CD4-positive, alpha-beta T cell treated with Interleukin-15 for 1 hour (primary cell): ENCODE data around the gene TP73.
A peak's percentile ranks its signal among the peaks of the same experiment; 100 is the strongest.

Experiments used
- DNase-seq: peaks from one replicate; pipeline ENCODE4 v3.0.0-alpha.2; 2020

Gene TP73

DNA sequence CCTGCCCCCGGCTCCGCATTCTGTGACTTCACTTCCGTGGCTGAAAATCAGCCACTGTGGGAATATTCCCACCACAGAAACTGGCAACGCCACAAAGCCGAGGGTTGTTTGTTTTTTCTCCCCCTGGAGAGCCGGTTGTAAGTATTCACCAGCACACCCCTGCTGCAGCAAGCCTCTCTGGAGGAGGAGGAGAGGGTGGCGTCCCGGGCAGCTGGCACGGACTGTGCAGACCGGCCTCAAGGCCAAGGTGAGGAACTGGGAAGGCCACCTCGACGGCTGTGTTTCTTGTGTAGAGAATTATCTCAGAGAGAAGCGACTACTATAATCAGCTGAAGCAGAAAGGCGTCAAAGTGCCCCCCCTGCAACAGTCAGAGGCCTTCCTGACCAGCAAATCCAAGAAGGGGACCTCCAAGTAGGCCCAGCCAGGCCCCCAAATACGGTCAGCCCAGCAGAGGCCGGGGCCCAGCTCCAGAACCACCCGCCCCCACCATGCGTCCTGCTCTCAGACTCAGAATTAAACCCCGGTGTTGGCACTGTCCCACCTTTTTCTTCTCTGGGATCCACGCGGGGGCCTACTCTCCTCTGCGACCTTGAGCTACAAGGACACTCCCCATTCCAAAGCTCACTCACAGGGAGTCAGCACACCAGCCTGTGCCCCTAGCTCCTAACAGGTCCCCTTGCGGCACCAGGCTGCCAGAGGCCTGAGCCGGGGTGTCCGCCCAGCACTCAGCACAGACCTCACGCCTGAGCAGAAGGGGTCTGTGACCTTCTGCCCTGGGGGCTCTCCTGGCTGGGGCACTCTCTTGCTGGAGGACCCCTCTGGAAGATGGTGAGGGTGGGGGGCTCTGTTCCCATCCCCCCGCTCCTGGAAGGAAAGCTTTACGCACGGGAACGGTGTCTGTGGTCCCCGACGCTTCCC lies 119.1 kb downstream of the TP73 start:
- no peak for DNase-seq

DNA sequence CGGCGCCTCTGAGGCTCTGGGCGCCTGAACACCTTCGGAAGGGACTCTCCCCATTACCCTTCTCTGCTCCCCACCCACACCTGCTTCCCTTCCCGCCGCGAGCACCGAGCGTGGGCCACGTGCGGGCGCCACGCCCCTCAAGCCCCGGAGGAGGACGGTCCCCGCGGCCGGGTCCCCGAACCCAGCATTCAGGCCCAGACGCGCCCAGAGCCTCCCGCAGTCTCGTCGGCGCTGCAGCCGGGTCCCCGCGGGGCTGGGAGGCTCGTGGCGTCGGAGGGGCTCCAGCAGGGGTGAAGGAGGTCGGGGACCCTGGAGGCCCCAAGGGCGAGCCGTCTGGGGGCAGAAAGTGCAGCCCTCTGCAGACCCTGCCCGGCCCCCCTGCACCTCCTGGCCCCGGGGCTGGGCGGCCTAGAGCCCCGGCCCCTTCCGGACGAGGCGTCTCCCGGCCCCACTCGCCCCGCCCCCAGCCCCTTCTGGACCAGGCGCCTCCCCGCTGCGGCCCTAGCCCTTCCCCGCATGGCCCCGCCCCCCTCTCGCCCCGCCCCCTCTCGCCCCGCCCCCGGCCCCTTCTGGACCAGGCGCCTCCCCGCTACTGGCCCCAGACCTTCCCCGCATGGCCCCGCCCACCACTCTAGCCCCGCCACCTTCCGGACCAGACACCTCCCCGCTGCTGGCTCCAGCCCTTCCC lies 119.9 kb downstream of the TP73 start:
- peak; percentile 94 for DNase-seq

DNA sequence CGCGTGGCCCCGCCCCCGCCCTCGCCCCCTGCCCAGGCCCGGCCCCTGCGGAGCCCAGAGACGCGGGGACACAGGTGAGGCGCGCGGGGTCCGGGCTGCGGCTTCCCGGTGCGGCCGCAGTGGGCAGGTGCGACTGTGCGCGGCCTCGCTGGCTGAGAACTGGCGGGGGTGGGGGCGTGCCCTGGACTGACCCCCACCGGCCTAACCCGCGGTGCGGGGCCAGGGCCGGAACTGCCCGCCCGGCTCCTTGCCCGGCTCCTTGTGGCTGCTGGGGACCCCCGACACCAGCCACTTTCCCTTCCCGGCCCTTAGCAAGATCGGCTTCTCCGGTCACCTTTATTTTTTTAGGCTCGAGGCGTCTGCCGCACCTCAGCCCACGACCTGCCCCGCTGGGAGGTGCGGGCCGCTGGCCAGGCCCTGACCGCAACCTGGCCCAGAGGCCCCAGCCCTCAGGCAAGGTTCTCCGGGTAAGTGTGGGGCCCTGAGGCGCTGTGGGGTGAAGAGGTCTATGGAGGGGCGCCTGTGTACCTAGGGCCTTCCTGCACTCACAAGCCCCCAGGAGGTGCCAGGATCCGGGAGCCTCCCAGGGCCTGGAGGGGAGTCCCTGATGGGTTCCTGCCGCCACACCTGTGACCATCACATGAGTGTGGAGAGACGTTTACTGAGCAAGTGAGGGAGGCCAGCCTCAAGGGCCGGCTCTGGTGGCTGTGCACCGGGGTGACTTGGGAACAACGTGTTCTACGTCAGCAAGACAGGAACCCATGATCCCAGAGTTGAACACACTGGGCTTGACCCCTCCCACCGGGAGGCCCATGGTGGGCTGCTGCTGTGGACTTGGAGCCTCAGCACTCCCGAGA lies 120.6 kb downstream of the TP73 start, which contains the start of gene SMIM1:
Gene SMIM1 (plus strand): TSS at position 35 of the 857 bp plus-strand sequence. CDS start 2,625 bp downstream, outside the sequence.
- DNase-seq = no peak

DNA sequence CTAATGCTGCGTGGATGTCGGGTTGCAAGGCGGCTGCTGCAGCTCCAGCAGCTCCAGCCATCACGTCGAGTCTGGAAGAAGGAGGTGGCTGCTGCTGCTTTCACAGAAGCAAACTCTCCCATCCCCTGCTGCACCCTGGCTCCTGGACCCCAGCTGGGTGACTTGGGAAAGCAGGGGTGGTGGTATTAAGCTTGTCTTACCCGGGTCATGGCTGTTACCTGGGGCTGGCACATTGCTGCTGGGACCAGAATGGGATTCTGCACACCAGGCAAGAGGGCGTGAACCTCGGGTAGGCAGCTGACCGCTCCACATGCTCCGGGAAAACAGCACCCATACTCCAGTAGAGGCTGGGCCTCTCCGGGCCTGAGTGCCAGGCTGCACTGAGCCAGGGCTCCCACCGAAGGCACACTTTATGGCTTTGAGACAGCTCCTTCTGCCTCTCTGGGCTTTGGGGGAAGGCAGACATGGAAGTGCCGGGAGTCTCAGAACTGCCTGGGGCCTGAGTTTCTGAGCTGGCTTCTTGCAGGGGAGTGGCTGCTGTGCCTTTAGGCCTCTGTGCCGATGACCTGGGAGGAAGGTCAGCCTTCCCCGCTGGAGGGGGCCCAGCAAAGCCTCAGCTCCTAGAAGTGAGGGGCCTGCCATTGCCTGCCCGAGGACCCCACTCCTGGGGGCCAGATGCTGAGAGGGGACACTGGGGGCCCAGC lies 121.4 kb downstream of the TP73 start:
- no peak for DNase-seq

DNA sequence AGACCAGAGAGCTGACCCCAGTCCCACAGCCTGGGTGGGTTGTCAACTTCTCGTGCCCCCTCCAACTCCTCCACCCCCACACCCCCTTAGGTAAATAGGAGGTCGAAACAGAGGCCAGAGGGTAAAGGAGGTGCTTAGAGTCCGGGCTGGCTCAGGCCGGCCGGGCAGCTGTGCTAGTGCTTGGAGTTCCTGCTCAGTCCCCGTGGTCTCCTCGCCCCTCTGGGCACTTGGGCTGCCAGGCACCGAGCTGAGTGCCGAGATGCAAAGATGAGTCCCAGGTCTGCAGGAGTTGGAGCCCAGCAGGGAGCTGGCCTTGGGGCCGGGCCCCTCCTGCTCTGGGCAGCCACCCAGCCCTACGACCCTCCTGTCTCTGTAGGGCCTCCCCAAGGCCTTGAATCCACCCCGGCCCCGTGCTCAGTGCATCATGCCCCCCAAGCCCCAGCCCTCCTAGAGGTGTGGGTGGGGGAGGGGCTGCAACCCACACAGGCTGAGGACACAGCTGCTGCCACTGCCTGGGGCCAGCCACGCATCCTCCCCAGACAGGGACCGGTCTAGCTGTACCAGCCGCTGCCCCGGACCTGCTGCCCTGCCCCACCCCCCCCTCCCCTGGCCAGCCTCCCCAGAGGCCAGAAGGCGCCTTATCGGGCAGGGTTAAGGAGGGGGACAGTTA lies 122.1 kb downstream of the TP73 start:
- no peak for DNase-seq

DNA sequence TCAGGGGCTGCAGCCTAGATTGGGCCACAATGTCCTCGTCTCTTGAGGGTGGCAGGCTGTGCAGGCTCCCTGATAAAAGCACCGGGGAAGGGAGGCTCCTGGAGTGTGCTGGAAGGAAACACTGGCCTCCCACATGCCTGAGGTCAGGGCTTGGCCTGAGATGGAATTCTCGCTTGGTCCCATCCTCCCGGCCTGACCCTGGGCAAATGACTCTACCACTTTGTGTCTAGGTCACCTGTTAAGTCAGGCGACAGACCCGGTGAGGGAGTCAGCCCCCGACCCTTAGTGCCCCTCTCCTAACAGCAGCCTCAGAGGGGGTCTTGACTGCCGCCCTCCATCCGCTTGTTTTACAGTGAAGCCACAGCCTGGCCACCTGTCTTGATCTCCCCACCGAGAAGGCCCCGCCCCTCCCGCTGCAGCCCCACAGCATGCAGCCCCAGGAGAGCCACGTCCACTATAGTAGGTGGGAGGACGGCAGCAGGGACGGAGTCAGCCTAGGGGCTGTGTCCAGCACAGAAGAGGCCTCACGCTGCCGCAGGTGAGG lies 122.7 kb downstream of the TP73 start:
- DNase-seq = no peak

DNA sequence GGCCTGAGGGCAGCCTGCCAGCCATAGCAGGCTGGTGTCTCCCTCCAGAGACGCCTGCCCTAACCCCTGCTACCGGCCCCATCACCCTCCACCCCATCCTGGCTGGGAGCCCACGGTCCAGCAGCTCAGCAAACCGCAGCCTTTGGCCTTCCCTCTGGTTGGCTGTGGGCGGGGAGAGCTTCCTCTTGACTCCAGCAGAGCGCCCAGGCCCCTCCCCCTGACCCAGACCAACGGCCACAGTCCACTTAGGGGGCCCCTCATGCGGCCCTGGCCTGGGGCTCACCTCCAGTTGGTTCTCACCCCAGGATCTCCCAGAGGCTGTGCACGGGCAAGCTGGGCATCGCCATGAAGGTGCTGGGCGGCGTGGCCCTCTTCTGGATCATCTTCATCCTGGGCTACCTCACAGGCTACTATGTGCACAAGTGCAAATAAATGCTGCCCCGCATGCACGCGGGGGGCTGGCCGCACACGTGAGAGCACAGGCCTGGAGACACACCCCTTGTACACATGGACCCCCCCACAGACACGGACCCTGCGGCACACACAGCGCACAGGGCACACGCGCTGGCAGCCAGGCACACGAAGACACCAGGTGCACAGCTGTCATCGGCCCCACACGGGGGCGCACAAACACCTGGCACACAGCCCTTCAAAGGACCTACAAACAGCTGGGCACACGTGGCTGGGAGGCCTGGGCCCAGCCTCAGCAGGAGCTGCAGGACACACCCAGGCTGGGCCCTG lies 123.3 kb downstream of the TP73 start:
- DNase-seq = peak; percentile 56

DNA sequence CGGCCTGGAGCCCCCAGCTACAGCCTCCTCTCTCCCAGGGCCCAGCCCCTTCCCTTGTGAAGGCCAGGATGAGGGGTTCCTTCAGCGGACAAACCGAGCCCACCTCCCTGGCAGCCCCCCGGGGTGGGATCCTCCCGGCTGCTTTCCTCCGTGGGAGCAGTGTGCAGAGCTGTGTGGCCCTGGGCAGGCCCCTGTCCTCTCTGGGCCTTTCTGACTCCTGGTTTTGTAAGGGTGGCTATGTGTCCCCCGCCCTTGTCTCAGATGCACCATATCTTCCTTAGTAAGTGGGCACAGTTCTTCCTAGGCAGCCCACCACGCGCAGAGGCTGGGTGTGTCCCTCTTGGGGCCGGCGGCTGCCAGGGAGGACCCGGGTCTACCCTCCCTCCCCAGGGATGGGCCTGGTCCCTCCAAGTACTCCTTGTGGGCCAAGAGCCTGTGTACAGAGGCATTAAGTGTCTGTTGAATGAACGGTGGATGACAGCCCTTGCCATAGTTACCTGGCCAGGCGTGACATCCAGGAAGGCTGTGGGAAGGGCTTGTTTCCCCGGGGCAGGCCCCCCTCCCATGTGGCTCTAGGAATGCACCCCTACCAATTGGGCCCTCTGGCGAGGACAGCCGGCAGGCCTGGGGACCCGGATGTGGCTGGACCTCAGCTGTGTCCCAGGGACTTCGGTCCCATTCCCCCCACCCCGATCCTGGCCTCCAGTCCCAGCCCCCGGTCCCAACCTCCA lies 124.1 kb downstream of the TP73 start:
- DNase-seq = no peak

DNA sequence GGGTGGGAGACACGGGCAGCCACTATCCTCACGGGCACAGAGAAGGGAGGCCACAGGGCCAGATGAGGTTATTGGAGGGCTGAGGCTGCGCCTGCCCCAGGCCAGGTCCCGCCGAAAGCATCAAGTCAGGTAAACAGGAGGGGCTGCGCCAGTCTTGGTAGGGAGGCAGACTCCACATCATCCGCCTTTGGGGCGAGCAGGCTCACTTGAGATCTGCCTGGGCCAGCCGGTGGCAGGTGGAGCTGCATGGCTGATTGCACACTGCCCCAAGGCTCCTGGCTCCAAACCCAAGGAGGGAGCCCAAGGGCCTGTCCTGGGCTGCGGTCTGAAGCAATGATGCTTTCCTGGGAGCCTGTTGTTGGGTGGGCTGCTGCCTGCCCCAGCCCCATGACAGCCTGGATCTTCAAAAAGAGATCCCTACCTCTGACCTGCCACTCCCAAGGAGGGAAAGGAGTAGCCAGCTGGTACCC lies 124.8 kb downstream of the TP73 start:
- DNase-seq = no peak

DNA sequence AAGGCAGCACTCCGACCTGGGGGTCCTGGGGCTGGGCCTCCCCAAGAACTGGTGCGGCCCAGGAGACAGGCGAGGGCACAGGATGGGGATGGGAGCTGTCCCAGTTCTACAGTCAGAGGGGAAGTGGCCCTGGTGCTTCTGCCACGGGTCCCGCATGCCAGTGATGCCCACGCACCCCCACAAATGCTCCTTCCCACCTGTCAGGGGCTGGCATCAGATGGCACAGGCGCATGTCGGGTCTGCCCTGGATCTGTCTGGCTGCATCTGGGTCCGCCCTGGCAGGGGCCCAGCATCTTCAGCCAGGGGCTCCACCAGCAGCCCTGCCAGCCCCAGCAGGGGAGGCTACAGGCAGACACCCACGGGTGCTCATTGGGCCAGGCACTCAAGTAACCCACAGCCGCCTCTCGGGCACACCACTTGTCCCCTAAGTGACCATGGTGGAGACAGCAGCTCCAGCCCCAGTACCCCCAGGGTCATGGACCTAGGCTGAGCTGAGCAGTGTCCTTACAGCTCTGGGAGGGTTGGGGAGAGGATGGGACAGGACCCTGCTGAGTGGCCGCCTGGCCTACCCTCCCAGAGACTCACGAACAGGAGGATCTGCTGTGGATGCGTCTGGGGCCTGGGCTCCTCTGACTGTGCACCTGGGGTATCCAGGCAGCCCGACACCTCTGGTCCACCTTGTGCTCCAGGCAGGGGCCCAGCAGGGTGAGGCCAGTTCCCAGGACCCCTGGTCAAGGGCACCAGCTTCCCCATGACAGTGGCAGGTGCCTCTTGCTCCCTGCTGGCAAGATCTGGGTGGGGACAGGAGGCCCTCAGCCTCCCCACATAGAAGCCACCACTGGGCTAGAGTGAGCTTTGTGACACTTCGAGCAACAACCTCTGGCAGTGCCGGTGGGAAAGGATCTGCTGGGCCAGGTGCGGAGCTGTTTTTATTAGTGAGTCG lies 125.6 kb downstream of the TP73 start:
- DNase-seq = no peak

DNA sequence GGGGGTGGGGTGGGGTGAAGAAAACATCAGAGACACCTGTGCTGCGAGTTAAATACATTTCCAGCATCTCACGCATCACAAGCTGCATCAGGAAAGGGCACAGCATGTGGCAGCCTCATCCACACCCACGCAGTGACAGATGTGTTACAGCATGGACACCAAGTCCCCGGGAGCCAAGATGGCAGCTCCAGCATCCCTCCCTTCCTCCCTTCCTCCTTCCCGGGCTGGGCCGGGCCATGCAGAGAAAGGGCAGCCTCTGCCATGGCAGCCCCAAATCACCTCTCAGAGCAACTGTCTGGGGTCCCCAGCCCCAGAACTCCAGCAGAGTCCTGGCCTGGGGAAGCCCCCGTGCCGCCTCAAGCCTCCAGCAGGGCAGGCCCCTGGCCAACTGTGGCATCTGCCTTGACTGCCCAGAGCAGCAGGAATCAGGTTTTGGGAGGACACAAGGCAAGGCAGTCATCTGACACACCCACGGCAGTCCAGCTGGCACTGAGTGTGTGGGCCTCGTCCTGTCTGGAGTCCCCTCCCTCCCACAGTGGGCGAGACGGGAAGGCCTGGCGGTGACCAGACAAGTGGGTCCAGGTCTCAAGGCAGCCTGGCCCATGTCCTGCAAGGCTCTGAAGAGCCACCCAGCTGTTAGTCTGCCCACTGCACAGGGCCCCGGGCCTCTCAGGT lies 126.4 kb downstream of the TP73 start:
- no peak for DNase-seq

DNA sequence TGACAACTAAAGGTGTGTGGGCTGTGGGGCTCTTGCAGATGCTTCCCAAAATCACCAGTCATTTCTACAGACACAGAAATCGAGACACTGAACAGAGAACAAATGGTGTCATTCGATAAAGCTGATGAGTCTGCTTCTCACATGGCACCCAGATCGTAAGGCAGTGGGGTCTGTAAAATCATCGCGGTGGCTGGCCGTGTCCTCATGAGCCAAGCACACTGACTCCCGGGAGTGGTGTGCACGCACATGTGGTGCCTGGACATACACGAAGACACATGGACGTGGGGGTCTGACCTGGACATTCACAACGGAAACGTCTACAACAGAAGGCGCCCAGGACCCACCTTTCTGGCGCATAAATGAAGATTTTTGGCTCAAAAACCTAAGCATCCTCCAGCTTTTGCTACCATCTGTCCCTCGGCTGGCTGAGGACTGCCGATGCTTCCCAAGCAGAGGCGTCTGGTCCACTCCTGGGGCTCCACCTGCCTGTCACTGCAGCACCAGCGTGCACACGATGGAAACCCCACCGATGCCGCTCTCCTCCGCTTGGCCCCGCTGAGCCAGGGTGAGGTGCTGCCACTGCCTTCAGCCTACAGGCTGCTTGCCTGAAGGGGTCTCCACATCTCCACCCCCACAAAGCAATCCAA lies 127.1 kb downstream of the TP73 start:
- no peak for DNase-seq

DNA sequence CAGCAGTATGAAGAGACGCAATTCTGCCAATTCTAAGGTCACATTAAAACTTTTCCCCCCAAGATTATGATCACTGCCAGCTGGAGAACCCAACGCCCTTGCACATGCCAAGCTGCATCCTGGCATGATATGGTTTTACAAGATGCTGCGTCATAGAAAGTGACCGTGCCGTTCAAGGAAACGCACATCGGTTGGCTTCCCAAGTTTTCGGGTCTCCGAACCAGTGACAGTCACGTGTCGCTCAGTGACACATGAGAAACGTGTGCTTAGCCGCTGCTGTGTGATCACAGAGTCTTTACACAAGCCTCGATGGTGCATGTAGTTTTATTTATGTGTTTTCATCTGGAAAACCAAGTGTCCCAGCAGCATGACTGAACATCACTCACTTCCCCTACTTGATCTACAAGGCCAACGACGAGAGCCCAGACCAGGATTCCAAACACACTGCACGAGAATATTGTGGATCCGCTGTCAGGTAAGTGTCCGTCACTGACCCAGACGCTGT lies 127.6 kb downstream of the TP73 start:
- DNase-seq = no peak

DNA sequence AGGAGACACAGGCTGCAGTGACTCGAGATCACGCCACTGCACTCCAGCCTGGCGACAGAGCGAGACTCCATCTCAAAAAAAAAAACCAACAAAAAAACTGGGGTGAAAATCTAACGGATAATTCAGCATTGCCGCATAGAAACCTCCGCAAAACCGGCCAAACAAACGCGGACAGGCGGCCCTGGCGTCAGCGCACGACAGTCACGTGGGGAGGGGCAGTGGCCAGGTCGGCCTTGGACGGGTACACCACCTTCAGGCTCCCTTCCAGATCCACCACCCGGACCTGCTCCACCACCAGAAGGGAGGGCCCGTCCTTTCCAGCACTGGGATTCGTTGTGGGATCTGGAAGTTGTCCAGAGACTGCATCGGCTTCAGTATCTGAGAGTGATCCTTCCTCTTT lies 128.6 kb downstream of the TP73 start:
- no peak for DNase-seq

DNA sequence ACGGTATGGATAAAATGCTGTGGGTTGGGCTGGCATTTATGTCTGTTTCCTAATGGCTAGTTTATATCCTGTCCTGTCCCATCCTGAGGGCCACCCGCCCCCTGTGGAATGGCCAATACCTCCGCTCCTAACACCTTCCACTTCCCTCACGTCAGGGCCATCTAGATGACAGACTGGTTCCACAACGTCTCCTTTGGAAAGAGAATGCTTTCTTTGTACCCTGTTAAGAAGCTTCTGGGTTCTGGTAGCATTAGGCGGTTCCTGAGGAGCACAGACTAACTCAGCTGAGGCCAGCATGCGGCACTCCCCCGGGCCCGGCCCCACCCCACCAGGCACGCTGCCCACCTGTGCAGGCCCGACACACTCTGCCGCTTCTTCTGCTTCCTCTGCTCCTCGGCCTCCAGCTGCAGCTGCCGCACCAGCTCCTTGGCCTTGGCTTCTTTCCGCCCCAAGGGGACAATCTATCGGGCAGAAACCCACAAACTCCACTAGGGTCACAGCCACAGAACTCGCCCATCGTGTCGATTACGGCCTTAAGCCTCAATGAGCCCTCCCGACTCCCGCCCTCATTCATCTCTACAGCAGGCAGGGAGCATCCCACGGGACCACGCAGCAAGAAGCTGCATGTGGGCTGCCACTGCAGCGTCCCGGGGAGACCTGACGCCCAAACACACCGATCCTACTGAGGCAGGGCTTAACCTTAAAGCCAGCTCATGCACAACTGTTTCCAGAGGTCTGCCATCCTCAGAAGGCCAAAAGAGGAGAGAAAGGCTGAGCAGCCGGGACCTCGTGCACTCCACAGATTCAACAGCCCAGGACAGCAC lies 131.5 kb downstream of the TP73 start:
- no peak for DNase-seq

DNA sequence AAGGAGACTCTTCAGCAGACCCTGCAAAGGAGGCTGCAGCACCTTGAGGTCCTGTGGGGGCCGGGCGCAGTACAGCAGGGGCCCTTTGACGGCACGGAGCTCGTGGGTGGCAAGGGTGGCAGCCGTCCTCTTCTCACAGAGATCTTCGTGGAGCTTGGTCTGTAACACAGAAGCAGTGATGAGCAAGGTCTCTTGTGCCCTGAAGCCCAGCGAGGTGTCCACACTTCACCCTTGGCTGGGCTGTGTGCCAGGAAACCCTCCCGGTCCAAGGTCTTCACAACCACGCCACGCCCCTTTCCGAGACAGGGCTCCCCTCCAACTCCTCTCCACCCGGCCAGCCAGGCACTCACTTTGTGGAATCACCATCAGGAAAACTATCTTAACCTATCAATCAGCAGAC lies 132.7 kb downstream of the TP73 start:
- DNase-seq = no peak
